HL-60 (cell line): ENCODE data around the gene RMND5B.

Source experiments
- DNase-seq, 2 experiments: peaks; one replicate each; pipeline ENCODE4 v3.0.0-alpha.2; 2010 to 2020; ENCODE audit warnings: low read depth in 1 of 2, low spot score in 1 of 2
- H3K27ac ChIP-seq: fragments of 250-450 bp; sonication (Bioruptor Pico); replicated peaks from 2 replicates; pipeline ENCODE4 v1.5.1; 2020; ENCODE audit warnings: mild to moderate bottlenecking, moderate library complexity
- H3K27me3 ChIP-seq: fragments of 250-450 bp; sonication (Bioruptor Pico); 2 replicates; pipeline ENCODE4 v1.5.1; 2021; ENCODE audit warnings: mild to moderate bottlenecking, moderate library complexity; ENCODE audit not compliant: insufficient read depth, poor library complexity, severe bottlenecking
- H3K4me3 ChIP-seq: replicated peaks from 2 replicates; pipeline ENCODE4 v1.5.1; 2011; ENCODE audit warnings: mild to moderate bottlenecking, control low read depth, low read length; ENCODE audit not compliant: insufficient read depth
- CTCF ChIP-seq: IDR thresholded peaks from one replicate; pipeline ENCODE4 v1.5.1; 2011; ENCODE audit warnings: low read length, control low read depth, inconsistent platforms; ENCODE audit not compliant: insufficient read depth
- GABPA ChIP-seq: IDR thresholded peaks from 2 replicates; pipeline ENCODE4 v1.6.1; 2012; ENCODE audit warnings: low read depth
- POLR2AphosphoS5 ChIP-seq: IDR thresholded peaks from 2 replicates; pipeline ENCODE4 v1.6.1; 2012; ENCODE audit warnings: low read depth
- REST ChIP-seq: IDR thresholded peaks from 2 replicates; pipeline ENCODE4 v1.6.1; 2012; ENCODE audit warnings: low read depth; ENCODE audit not compliant: insufficient replicate concordance
- SPI1 ChIP-seq: IDR thresholded peaks from 2 replicates; pipeline ENCODE4 v1.6.1; 2012; ENCODE audit warnings: low read depth, mild to moderate bottlenecking, borderline replicate concordance

RMND5B gene

GRCh38 chr5:178150977-178151734 is 20.3 kb downstream of the RMND5B start:
- Histone ChIP-seq H3K4me3 (no peak overlapping the region), H3K27me3 (no peaks in the 10 kb centered on the region), H3K27ac (no peak overlapping the region)
- no peak for DNase-seq
- TF ChIP-seq POLR2AphosphoS5 (0 out of 2 replicates have a peak, but pooled peaks have one; percentile 23), CTCF (no peak)

GRCh38 chr5:178152491-178153444 is 22.0 kb downstream of the RMND5B start:
- Histone ChIP-seq H3K4me3 (peak overlapping the region; percentile 90), H3K27ac (peak overlapping the region; percentile 60), H3K27me3 (no peaks in the 10 kb centered on the region)
- no peak for DNase-seq
- no peak for TF ChIP-seq SPI1
- no peak for TF ChIP-seq GABPA
- TF ChIP-seq CTCF = no peak
- no peak for TF ChIP-seq POLR2AphosphoS5
- TF ChIP-seq REST = no peak

GRCh38 chr5:178153530-178154340 is 22.9 kb downstream of the RMND5B start, which contains the start of gene NHP2:
Gene NHP2 (minus strand): TSS chr5:178153885. CDS start chr5:178153817, 68 bp downstream.
- Histone ChIP-seq H3K27ac (peak within 1 kb of the TSS; percentile 60), H3K4me3 (peak within 1 kb of the TSS; percentile 90), H3K27me3 (no peaks in the 10 kb centered on the region)
- no peak for TF ChIP-seq REST
- TF ChIP-seq SPI1 = peak; percentile 77; the same call in 1 of the 2 replicates
- no peak for TF ChIP-seq CTCF
- TF ChIP-seq GABPA = peak; percentile 44; the same call in 1 of the 2 replicates
- peak; percentile 70 for TF ChIP-seq POLR2AphosphoS5
- peak; percentile 97 to 99 for DNase-seq
